ENCODE data around the gene TRUB1. TPM values are rescaled to one million over a fixed set of nuclear protein-coding genes. Genes with fewer than 3 reads are reported as not detected.

TRUB1 gene
- total and polyA plus RNA-seq, 2 of the 4 experiments (the other 2 are of a cell fraction), result 9.1 to 17.9 TPM

DNA sequence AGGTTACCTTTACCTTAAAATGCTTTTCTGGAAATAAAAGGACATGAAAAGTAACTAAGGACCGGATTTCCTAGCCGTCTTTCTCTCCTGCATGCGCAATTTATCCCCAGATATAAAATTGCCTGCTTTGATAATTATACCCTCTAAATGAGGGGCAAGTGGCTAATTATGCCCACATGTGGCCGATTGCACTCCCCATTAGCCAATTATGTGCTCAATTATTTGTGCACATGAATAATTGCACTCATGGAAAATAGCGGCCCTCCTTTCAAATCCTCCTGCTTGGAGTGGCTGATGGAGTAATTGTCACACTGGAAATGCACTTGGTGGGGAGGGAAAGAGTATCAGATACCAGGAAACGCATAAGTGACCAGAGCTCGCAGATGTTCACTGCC lies 88.7 kb downstream of the TRUB1 start:
- Histone ChIP-seq H2AFZ (replicated peaks; ENCODE audit: low read length, poor library complexity) (no peak overlapping the region), H4K8ac (ENCODE audit: low read depth in 2 of 2, low read length in 2 of 2) (no peak overlapping the region), H2BK120ac (ENCODE audit: low read depth, low read length) (no peak overlapping the region), H3K9me1 (ENCODE audit: insufficient read depth, low read length) (no peaks in the 10 kb centered on the region), H3K4me1 (ENCODE audit: control insufficient read depth, insufficient read depth, low read length) (no peaks in the 10 kb centered on the region), H2AK5ac (ENCODE audit: low read depth, low read length) (no peak overlapping the region), H3K4me3 (ENCODE audit: insufficient read depth, low read depth, low read length) (no peak overlapping the region), H3K27ac (ENCODE audit: insufficient read depth, low read length) (no peak overlapping the region), H3K36me3 (ENCODE audit: control insufficient read depth, insufficient read depth, low read length) (no peaks in the 10 kb centered on the region), H2BK5ac (ENCODE audit: low read depth, low read length, poor library complexity, severe bottlenecking) (no peak overlapping the region), H3K23ac (ENCODE audit: low read depth, low read length) (no peak overlapping the region), H3K9ac (ENCODE audit: low read depth, low read length) (no peak overlapping the region), H3K9me3 (ENCODE audit: control insufficient read depth, insufficient read depth, low read length) (no peaks in the 10 kb centered on the region), H2BK20ac (ENCODE audit: low read depth, low read length) (no peak overlapping the region), H3K79me1 (ENCODE audit: low read depth in 1 of 2, low read length in 2 of 2) (no peaks in the 10 kb centered on the region), H4K20me1 (ENCODE audit: insufficient read depth, low read length) (no peaks in the 10 kb centered on the region), H3K18ac (ENCODE audit: low read depth, low read length) (no peak overlapping the region), H2AK9ac (replicated peaks; ENCODE audit: low read depth, low read length, poor library complexity) (no peak overlapping the region), H3K4me2 (ENCODE audit: low read depth, low read length) (no peak overlapping the region), H3K14ac (replicated peaks; ENCODE audit: low read depth, low read length) (no peak overlapping the region), H3K4ac (ENCODE audit: low read depth, low read length) (no peak overlapping the region), H4K91ac (ENCODE audit: insufficient read depth, low read depth, low read length) (no peak overlapping the region), H4K5ac (ENCODE audit: low read depth, low read length) (no peak overlapping the region), H2BK15ac (ENCODE audit: low read depth, low read length) (no peak overlapping the region), H3K27me3 (ENCODE audit: control insufficient read depth, insufficient read depth, low read length) (peaks cover 10% of the 10 kb centered on the region), H3K56ac (ENCODE audit: extremely low read depth, insufficient read depth, low read length) (no peak overlapping the region)
- dilution Hi-C loops (cut with HindIII; ENCODE audit: low sequenced_read_pairs, unreplicated experiment), result no loop called here
- DNase-seq, result no peak
- ATAC-seq (ENCODE audit: low read depth), result no peak
- WGBS, 2 experiments (ENCODE audit: extremely low coverage in 2 of 2, insufficient read length in 1 of 2), result 83% methylated on average over 1 of the region's 7 CpGs; no CpG with 5 or more reads in 1 of the 2 experiments
- no peak for TF ChIP-seq RFX5 (IDR thresholded peaks at IDR 0.05; ENCODE audit: low read depth, low read length)
- TF ChIP-seq, protein P1, sequence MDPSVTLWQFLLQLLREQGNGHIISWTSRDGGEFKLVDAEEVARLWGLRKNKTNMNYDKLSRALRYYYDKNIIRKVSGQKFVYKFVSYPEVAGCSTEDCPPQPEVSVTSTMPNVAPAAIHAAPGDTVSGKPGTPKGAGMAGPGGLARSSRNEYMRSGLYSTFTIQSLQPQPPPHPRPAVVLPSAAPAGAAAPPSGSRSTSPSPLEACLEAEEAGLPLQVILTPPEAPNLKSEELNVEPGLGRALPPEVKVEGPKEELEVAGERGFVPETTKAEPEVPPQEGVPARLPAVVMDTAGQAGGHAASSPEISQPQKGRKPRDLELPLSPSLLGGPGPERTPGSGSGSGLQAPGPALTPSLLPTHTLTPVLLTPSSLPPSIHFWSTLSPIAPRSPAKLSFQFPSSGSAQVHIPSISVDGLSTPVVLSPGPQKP (IDR thresholded peaks at IDR 0.05; ENCODE audit: borderline replicate concordance, low read depth, low read length), result no peak
- TF ChIP-seq, protein P2, sequence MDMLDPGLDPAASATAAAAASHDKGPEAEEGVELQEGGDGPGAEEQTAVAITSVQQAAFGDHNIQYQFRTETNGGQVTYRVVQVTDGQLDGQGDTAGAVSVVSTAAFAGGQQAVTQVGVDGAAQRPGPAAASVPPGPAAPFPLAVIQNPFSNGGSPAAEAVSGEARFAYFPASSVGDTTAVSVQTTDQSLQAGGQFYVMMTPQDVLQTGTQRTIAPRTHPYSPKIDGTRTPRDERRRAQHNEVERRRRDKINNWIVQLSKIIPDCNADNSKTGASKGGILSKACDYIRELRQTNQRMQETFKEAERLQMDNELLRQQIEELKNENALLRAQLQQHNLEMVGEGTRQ (IDR thresholded peaks at IDR 0.05; ENCODE audit: low read depth, low read length), result no peak
- TF ChIP-seq BHLHE40 (IDR thresholded peaks at IDR 0.05; ENCODE audit: low read depth, low read length), result no peak
- TF ChIP-seq POLR2A (IDR thresholded peaks at IDR 0.05; ENCODE audit: low read depth, low read length), result no peak
- TF ChIP-seq CEBPB (IDR thresholded peaks at IDR 0.05; ENCODE audit: low read depth, low read length), result no peak
- no peak for TF ChIP-seq MAFK (IDR thresholded peaks at IDR 0.05; ENCODE audit: low read depth, low read length)
- no peak for TF ChIP-seq SMC3 (IDR thresholded peaks at IDR 0.05; ENCODE audit: low read depth, low read length)
- TF ChIP-seq MXI1 (IDR thresholded peaks at IDR 0.05; ENCODE audit: borderline replicate concordance, low read depth, low read length), result no peak
- TF ChIP-seq CHD1 (IDR thresholded peaks at IDR 0.05; ENCODE audit: low read depth, low read length), result no peak
- TF ChIP-seq NFE2L2 (IDR thresholded peaks at IDR 0.05; ENCODE audit: low read depth, low read length), result no peak
- in situ Hi-C loops (cut with MboI; ENCODE audit: low sequenced_read_pairs), result no loop called here
- POLR2A ChIA-PET (ENCODE audit: unreplicated experiment), result no interaction called here
- intact Hi-C loops (cut with micrococcal nuclease), result no loop called here
- BruUV-seq (replicated peaks), result no TSS peak
- CTCF ChIA-PET, result interaction anchor here (0.6 kb wide), 1 partner anchor 60 kb away, joined by 3 read pairs; no protein-coding TSS in a partner anchor
